ENCODE measurements around the gene TPK1. TPM values are rescaled to one million over a fixed set of nuclear protein-coding genes. Genes with fewer than 3 reads are reported as not detected.

TPK1 gene
- total and polyA plus RNA-seq, 3 donors from 2014 or later, result 10.9 to 17.2 (median 12.6) TPM

- Histone ChIP-seq H3K4me3 (no peak overlapping the region), H3K4me1 (no peaks in the 10 kb centered on the region), H3K27ac (no peak overlapping the region), H3K36me3 (ENCODE audit: low read depth, missing control alignments) (no peaks in the 10 kb centered on the region), H3K9me3 (no peaks in the 10 kb centered on the region), H3K27me3 (no peaks in the 10 kb centered on the region)
- DNase-seq, result no peak
- 61 to 72% methylated on average over 1 of the region's 1 CpG for WGBS, 2 donors
- TF ChIP-seq CTCF (IDR thresholded peaks at IDR 0.05) (no peak), POLR2A (IDR thresholded peaks at IDR 0.05) (no peak)
- intact Hi-C loops (cut with DNase I; ENCODE audit: low total_unique reads), result no loop called here
Measured at GRCh38 chr7:144497282-144497681, 338.6 kb downstream of the TPK1 start.

DNA sequence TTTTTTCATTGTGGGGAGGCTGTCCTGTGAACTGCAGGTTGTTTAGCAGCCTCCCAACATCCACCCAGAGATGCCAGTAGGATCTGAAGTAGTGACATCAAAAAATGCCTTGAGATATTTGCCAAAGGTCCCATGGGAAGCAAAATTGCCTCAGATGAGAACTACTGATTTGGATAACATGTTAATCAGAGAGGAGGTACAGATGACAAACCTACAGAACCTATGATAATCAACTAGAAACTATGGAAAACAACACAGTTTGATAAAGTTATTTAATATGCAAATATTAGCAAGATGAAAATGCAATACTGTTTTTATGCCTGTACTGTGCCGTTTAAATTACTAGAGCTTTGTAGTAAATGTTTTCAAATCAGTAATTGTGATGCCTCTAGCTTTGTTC, 341.5 kb downstream of the TPK1 start:
- no peak for DNase-seq
- 92 to 93% methylated on average over 1 of the region's 1 CpG for WGBS, 2 donors
- intact Hi-C loops (cut with DNase I; ENCODE audit: low total_unique reads), result no loop called here

DNA sequence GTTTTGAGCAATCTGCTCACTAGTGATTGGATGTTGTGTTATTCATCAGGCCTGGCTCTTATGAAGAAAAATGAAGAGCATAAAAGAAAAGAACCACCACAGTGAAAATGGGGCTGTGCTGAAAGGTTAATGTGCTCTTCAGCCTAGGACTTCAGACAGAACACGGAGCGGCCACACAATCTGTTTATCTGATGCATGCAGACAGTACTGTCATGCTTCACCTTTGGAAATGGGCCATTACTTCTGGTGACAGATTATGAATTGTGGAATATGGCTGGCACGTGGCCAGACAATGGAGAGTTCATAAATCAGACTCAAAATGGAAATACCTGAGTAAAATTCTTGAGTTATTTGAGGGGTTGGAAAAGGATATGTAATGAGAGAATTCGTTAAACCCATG, 346.3 kb downstream of the TPK1 start:
- Histone ChIP-seq H3K4me1 (no peaks in the 10 kb centered on the region), H3K4me3 (no peak overlapping the region), H3K9me3 (no peaks in the 10 kb centered on the region), H3K36me3 (ENCODE audit: low read depth, missing control alignments) (no peaks in the 10 kb centered on the region), H3K27me3 (no peaks in the 10 kb centered on the region), H3K27ac (no peak overlapping the region)
- 66 to 78% methylated on average over 4 of the region's 4 CpGs for WGBS, 2 donors
- no peak for DNase-seq
- intact Hi-C loops (cut with DNase I; ENCODE audit: low total_unique reads), result no loop called here
- TF ChIP-seq CTCF (IDR thresholded peaks at IDR 0.05) (no peak), POLR2A (IDR thresholded peaks at IDR 0.05) (no peak)

More for the DNA sequence above, 341.5 kb downstream of the TPK1 start:
- Histone ChIP-seq H3K36me3 (ENCODE audit: low read depth, missing control alignments) (no peaks in the 10 kb centered on the region), H3K27me3 (no peaks in the 10 kb centered on the region), H3K27ac (no peak overlapping the region), H3K4me3 (no peak overlapping the region), H3K4me1 (no peaks in the 10 kb centered on the region), H3K9me3 (no peaks in the 10 kb centered on the region)
- no peak for TF ChIP-seq CTCF (IDR thresholded peaks at IDR 0.05)
- no peak for TF ChIP-seq POLR2A (IDR thresholded peaks at IDR 0.05)

DNA sequence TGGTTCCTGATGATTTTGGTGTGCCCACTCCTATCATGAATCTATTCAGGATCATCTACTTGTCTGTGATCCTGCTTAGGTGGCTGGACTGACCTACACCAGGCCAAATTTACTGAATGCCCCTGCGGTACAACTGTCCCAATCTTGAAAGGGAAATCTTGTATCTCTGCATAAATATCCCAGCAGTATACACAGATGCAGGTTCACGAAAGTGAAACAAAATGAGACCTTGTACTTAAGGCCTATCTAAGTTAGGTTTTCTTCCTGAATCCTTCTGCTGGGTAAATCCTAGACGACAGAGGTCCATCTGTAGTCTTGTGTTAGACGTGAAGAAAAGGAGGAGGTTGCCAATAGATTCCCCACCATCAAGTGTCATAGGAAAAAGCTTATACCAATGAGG, 346.9 kb downstream of the TPK1 start:
- 79 to 84% methylated on average over 4 of the region's 4 CpGs for WGBS, 2 donors
- H3K4me3 ChIP-seq, result no peak overlapping the region
- H3K27me3 ChIP-seq, result no peaks in the 10 kb centered on the region
- no peak for DNase-seq
- no peak overlapping the region for H3K27ac ChIP-seq
- no peak for TF ChIP-seq CTCF (IDR thresholded peaks at IDR 0.05)
- no peaks in the 10 kb centered on the region for H3K36me3 ChIP-seq (ENCODE audit: low read depth, missing control alignments)
- intact Hi-C loops (cut with DNase I; ENCODE audit: low total_unique reads), result no loop called here
- H3K4me1 ChIP-seq, result no peaks in the 10 kb centered on the region
- H3K9me3 ChIP-seq, result no peaks in the 10 kb centered on the region

GRCh38 chr7:144487901-144488300, 348.0 kb downstream of the TPK1 start:
- H3K36me3 ChIP-seq (ENCODE audit: low read depth, missing control alignments), result no peaks in the 10 kb centered on the region
- H3K27me3 ChIP-seq, result no peaks in the 10 kb centered on the region
- no peaks in the 10 kb centered on the region for H3K4me1 ChIP-seq
- no peak overlapping the region for H3K4me3 ChIP-seq
- H3K9me3 ChIP-seq, result no peaks in the 10 kb centered on the region
- H3K27ac ChIP-seq, result no peak overlapping the region
- intact Hi-C loops (cut with DNase I; ENCODE audit: low total_unique reads), result no loop called here
- TF ChIP-seq CTCF (IDR thresholded peaks at IDR 0.05) (no peak), POLR2A (IDR thresholded peaks at IDR 0.05) (no peak)
- DNase-seq, result no peak
- WGBS, 2 donors, result 32 to 53% methylated on average over 3 of the region's 3 CpGs
